Stimulated activated CD8-positive, alpha-beta memory T cell treated with anti-CD3 and anti-CD28 coated beads, Interleukin-7, amount 100 ng/mL, for 1 hour (primary cell): ENCODE measurements around the gene ZNF189.

ENCODE experiments used
- DNase-seq, 2 donors: peaks; one replicate each; pipeline ENCODE4 v3.0.0-alpha.2; 2020; ENCODE audit warnings: low read depth in 2 of 2

The ZNF189 gene

GRCh38 chr9:101398068-101398929, at the start of gene ZNF189, which contains the start of gene MRPL50:
Gene ZNF189, plus strand, starts transcription at chr9:101398851. Its CDS starts 306 bp downstream, at chr9:101399157.
Gene MRPL50, minus strand, starts transcription at chr9:101398618. Its CDS starts 26 bp downstream, at chr9:101398592.
- peak; percentile 86 to 88 for DNase-seq

DNA sequence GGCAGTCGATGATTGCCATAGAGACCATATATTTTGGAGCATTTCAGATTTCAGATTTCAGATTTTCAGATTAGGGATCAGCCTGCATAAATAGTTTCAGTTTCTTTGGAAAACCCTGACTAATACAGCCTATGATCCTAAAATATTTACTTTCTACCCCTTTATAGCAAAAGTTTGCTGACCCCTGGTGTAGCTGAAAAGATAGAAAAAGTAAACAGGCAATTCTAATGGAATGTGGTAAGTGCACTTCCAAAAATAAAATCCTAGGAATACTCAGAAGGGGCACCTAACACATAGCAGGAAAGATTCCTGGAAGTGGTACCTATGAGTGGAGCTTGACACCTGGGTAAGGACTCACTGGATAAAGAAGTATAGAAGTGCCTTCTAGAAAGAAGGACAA, 48.4 kb upstream of the ZNF189 start:
- no peak for DNase-seq

DNA sequence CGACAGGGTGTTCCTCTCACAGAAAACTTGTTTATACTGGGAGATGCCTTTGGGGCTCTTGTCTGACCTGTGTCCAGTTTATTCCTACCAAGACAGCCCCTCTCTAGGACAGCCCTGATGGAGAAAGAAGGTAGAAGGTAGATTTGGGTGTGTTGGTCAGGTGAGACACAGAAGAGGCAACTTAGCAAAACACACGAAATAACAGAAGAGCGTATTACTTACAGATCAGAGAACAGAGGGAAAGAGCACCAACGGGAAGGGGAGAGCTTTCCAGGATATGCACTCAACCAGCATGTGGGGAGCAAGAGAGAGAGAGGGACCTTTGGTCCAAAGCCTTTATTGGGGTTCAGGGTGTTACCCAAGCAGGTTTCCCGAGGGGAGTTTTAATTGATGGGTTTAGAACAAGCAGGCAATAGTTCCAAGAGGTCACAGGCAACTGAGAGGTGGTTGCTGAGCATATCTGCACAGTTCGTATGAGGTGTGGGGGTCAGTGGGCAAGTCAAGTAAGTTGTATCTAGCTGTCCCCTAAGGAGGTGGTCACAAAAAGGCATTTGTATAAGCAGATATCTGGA, 45.7 kb upstream of the ZNF189 start:
- no peak for DNase-seq

GRCh38 chr9:101353683-101354082, 45.0 kb upstream of the ZNF189 start:
- DNase-seq, result no peak

- DNase-seq, result no peak
Observed at GRCh38 chr9:101354143-101354764, 44.4 kb upstream of the ZNF189 start.

DNA sequence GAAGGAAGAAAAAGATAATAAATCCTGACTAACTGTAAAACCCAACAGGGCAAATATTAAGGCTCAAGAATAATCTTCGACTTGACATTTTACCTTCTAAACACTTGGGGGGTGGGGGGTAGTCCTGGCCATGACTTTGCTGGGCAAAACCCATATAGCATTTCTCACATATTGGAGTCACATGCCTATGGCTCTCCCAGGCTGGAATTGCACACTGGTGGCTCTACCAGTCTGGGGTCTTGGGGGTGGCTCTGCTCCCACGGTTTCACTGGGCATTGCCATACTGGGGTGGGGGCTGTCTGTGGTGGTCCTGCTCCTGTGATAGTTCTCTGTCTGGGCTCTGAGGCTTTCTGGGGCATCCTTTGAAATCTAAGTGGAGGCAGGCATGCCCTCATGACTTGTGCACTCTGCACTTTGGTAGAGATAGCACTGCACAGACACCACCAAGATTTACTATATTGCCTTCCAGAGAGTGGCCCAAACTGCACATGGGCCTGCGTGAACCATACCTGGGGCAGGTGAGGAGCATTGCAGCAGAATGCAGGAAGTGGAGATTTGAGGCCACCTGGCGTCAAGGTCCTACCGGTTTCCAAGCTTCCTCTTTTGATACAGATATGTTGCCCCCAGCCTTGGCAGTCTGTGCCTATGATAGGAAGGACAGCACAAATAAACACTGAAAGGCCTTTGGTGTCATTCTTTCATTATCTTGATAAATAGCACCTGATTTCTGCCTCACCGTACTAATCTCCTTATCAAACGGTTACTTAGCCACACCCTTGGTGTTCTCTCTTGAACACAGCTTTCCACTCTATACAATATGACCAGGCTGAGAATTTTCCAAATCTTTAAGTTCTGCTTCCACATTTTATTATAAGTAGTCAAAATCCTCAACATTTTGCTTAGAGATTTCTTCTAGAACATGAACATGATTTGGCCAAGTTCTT, 43.6 kb upstream of the ZNF189 start:
- no peak for DNase-seq

DNA sequence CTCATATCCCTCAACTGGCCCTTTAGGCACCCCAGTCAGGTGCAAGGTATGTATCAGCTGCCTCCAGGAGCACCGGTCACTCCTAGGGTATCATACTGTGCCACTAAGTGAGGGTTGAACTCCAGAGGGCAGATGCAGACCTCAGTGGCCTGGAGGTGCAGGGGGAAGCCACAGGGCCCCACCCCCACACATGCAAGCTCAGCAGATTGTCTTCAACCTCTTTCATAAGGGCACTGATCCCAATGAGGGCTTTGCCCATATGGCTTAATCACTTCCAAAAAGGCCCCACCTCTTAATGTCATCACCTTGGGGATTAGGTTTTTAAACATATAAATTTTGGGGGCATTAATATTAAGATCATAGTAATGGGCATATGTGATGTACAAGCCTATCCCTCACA, 42.0 kb upstream of the ZNF189 start:
- DNase-seq, result no peak

DNA sequence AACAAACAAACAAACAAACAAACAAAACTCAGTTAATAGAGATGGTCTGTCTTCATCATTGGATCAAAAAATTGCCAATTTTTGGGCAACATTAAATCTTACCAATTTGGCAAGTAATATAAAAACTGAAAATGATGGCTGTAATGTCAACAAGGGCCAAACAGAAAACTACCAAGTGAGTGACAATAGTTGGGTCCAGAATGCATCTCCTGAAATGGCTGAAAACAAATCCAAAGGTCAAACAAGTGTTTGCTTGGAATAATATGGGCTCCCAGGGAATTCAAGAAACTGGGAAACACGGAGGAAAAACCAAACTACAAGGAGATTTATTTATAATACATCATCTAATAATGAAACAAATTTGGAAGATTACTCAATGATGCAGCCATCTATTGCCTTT, 39.0 kb upstream of the ZNF189 start:
- no peak for DNase-seq

- DNase-seq, result no peak
Observed at GRCh38 chr9:101360647-101361046, 38.0 kb upstream of the ZNF189 start.

DNA sequence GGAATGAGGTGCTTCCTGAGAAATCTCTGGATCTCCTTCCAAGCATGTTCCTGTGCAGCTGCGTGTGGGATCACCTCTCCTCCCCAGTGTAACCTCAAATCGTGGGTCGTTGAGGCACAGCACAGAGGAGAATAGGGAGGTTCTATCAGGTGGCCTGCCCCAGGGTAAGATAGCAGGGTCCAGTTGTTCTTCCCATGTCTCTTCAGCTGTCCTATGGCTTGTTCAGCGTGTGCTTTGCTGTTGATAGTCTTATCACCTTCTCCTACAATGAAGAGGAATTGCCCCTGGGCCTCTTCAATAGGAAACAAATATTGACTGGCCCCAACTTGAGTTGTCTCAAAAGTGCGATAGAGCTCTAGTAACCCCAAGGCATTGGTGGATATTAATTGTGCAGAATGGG, 36.2 kb upstream of the ZNF189 start:
- DNase-seq, result no peak

- DNase-seq, result no peak
Observed at GRCh38 chr9:101365181-101365580, 33.5 kb upstream of the ZNF189 start.

GRCh38 chr9:101366038-101366756, 32.5 kb upstream of the ZNF189 start:
- DNase-seq, result no peak

GRCh38 chr9:101367323-101367722, 31.3 kb upstream of the ZNF189 start:
- DNase-seq, result no peak

DNA sequence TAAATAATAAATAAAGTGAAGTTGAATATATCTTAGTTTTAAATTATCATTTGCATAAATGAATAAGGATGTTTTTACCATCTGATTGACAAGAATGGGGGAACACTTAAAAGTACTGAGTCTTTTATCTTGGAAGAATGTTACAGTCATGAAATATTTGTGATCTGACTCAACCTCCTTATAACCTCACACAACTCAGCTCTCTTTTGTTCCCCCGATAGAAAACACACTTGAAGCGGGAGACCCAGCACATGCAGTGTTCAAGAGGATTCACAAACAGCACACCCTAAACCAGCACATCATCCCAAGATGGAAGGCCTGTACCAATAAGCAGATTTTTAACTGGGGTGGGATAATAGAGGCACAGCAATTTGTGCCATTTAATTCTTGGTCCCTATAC, 29.4 kb upstream of the ZNF189 start:
- no peak for DNase-seq

DNA sequence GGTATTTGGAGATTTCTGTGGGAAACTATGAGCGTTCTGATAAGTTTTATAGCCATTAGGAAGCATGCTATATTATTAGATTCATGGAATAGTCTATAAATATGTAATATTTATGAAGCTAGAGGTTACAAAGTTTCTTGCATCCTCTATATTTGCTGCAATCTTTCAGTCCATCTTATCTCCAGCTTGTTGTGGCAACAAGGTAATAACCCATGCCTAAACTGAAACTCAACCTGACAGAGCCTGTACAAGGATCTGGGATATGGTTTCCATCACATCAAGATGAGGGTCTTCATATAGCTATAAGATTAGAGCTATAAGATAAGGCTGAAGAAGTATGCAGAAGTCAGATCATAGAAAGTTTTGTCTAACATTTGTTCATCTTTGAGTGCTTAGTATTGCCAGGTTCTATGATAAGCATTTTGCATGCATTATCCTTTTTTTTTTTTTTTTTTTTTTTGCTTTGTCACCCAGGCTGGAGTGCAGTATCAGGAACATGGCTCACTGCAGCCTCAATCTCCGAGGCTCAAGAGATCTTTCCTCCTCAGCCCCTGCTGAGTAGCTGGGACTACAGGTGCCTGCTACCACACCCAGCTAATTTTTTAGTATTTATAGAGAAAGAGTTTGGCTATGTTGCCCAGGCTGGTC, 28.6 kb upstream of the ZNF189 start:
- DNase-seq, result no peak

DNA sequence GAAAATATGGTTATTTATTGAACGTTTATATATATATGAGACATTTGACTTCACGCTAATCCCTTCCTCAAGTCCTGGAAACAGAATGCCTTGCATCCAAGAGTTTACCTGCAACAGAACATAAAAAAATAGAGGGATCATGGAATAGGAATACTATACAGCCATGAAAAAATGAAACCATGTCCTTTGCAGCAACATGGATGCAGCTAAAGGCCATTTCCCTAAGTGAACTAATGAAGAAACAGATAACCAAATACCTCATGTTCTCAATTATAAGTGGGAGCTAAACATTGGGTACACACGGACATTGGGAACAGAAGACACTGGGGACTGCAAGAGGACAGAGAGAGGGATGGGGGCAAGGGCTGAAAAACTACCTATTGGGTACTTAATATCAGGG, 26.8 kb upstream of the ZNF189 start:
- no peak for DNase-seq

DNA sequence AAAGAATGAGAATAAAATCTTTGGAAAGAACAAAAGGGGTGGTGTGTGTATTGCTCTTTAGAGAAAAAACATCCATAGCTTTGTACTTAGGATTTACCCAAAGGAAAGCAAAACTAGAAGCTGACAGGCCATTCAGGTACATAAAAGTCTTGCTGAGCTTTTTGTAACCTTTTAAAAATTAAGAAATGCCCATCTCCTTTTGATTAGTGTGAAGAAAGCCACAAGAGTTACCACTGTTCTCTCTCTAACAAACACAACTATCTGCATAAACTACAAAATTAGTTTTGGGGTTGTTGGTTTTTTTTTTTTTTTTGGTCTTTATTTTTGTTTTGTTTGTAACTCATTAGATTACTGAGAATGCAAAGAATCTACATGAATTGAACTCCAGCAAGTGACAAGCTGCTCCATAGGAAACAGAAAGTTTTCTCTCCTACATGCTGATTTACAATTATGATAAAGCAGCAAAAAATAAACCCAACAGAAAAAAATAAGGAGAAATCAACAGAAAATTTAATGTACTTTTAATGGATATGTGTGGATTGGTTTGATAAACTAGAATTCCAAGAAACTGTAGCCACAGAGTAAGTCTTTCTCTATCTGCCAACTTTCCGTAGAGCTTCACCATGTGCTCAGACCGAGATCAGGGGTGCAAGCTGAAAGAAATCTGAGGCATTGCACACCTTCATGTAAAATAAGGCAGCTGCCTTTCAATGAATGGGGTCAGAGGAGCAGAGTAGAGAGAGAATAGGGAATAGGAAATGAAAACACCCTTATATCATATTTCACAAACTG, 26.1 kb upstream of the ZNF189 start:
- no peak for DNase-seq

DNA sequence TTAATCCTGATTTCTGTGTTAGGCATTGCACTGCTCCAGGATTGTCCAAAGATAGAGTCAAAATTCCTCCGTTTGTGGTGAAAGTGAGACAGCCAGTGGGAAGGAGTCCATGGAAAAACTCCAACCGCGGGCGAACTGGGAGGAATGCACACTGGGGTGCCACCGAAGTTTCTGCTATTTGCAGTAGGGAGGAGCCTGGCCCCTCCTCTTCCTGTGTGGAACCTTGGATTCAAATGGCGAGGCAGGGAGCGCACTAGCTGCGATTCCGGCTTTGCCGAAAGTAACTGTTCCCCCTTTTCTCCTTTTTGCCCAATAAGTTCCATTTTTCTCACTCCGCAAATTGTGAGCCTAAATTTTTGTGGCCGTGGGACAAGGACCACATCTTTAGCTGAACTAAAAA, 23.1 kb upstream of the ZNF189 start:
- DNase-seq, result no peak

DNA sequence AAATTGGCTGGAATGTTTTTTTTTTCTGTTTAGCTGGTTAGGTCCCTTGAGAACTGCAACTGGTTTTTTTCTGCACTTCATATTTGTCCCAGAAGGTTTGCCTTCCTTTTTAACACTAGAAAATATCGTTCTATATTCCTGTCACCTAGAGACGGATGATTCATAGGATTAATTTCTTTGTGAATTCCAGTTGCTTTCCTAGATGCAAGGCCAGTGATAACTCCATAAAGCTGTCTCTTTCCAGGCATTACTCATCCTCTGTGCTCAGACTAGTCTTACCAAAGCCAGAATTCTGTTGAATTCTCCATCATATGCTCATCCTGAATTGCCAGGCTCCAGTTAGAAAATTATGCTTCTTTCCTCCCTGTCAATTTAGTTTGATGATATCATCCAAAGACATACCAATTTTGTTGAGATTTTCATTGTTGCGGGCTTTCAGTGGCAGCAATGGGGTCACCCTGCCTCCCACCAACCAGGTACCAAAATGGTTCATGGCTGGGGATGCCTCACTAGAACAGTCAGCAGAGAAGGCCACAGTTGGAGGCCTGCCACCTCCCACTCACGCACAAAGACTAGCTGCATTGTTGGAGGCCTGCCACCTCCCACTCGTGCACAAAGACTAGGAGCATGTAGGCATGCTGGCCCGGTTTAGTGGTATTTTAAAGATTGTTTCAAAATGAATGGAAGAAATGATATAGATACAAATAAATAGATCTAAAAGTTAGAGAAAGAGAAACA, 22.4 kb upstream of the ZNF189 start:
- DNase-seq, result no peak
